Esophagus muscularis mucosa (tissue), 3 donors: ENCODE measurements around the gene TUBB4B.
"Not testable (repeated sequence)": the region's sequence is repeated elsewhere in the genome, so short reads cannot be mapped to it uniquely, and the experiment has no call there.

Experiments used
- CTCF ChIP-seq, 3 experiments: fragments of 200-600 bp in 2 of 3; fragments of 450-650 bp in 1 of 3; sonication (generic) in 2 of 3; IDR thresholded peaks; one replicate each; pipeline ENCODE4 v1.5.1; 2017 to 2019; ENCODE audit warnings: antibody characterized with exemption in 3 of 3, mild to moderate bottlenecking in 2 of 3, moderate library complexity in 1 of 3
- POLR2AphosphoS5 ChIP-seq, 2 donors: sonication (generic); formaldehyde crosslinking; IDR thresholded peaks; one replicate each; pipeline ENCODE4 v1.6.1; 2017; ENCODE audit warnings: antibody characterized with exemption in 2 of 2

DNA sequence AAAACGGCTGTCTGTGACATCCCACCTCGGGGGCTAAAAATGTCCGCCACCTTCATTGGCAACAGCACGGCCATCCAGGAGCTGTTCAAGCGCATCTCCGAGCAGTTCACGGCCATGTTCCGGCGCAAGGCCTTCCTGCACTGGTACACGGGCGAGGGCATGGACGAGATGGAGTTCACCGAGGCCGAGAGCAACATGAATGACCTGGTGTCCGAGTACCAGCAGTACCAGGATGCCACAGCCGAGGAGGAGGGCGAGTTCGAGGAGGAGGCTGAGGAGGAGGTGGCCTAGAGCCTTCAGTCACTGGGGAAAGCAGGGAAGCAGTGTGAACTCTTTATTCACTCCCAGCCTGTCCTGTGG lies 2.2 kb downstream of the TUBB4B start:
- not testable (repeated sequence) for TF ChIP-seq POLR2AphosphoS5, CTCF (IDR thresholded peaks at IDR 0.05)
